HepG2 (cell line): ENCODE measurements around the gene IFIT2. TPM values are rescaled to one million over a fixed set of nuclear protein-coding genes. Genes with fewer than 3 reads are reported as not detected.

Source experiments
- ATAC-seq: fragments of 200-7000 bp; cut with Tn5 transposase; 3 replicates; pipeline ENCODE4 v1.9.1; 2020; ENCODE audit warnings: mild to moderate bottlenecking, moderate library complexity
- BruUV-seq: library from RNA; stranded (reverse); fragments of 400-500 nt; replicated peaks from 2 replicates; lab custom pipeline; 2021; lab: Mats Ljungman, UMichigan
- CTCF ChIA-PET: fragments of 300-600 bp; formaldehyde crosslinking; extraction: SDS; loops from one replicate; lab custom pipeline; 2021; ENCODE audit warnings: low total read pairs, inconsistent platforms, low intra/inter-chr PET ratio; lab: Yijun Ruan, JAX
- POLR2A ChIA-PET: fragments of 350-600 bp; sonication (Branson Sonifier 250); formaldehyde crosslinking; loops from one replicate; lab custom pipeline; 2020; ENCODE audit warnings: antibody characterized with exemption, inconsistent platforms; lab: Yijun Ruan, JAX
- DNase-seq: peaks from one replicate; pipeline ENCODE4 v3.0.0-alpha.2; 2015; ENCODE audit warnings: low spot score
- FAIRE-seq: peaks from 3 replicates; lab custom pipeline; 2011; peaks lifted over from hg19 to GRCh38; lab: Jason Lieb, UNC
- H2AFZ ChIP-seq: one replicate; pipeline ENCODE4 v1.6.1; 2011; ENCODE audit warnings: low read length, inconsistent platforms
- H3K27ac ChIP-seq: fragments of 300-600 bp; 3 replicates; pipeline ENCODE4 v1.8.0; 2011; ENCODE audit warnings: mixed run types, mild to moderate bottlenecking, mixed read lengths, low read length, inconsistent platforms; ENCODE audit not compliant: insufficient read depth; ENCODE audit errors: extremely low read length
- H3K27me3 ChIP-seq, 2 experiments: fragments of 200-600 bp in 1 of 2; 2 replicates in 1 of 2; 3 replicates in 1 of 2; pipeline versions ENCODE4 v1.6.0 to v1.8.0; 2011; ENCODE audit warnings: low read length in 2 of 2, mild to moderate bottlenecking in 2 of 2, moderate library complexity in 2 of 2, inconsistent platforms in 1 of 2; ENCODE audit not compliant: insufficient read depth in 2 of 2, control insufficient read depth in 1 of 2
- H3K36me3 ChIP-seq, 2 experiments: fragments of 200-600 bp in 1 of 2; replicated peaks in 1 of 2; 2 replicates in 1 of 2; 3 replicates in 1 of 2; pipeline versions ENCODE4 v1.5.1 to v1.8.0; 2011; ENCODE audit warnings: low read length in 2 of 2, inconsistent platforms in 1 of 2; ENCODE audit not compliant: insufficient read depth in 2 of 2, control insufficient read depth in 1 of 2
- H3K4me1 ChIP-seq: 2 replicates; pipeline ENCODE4 v1.5.1; 2012; ENCODE audit warnings: low read length, inconsistent platforms; ENCODE audit not compliant: insufficient read depth
- H3K4me2 ChIP-seq: 2 replicates; pipeline ENCODE4 v1.6.0; 2011; ENCODE audit warnings: low read depth, low read length, inconsistent platforms
- H3K4me3 ChIP-seq, 3 experiments: fragments of 200-600 bp in 1 of 3; sonication (generic), shearing (Covaris generic) in 1 of 3; replicated peaks in 1 of 3; 2 replicates each; pipeline ENCODE4 v1.5.1; 2011 to 2016; ENCODE audit warnings: low read length in 3 of 3, inconsistent platforms in 2 of 3, low read depth in 2 of 3, mild to moderate bottlenecking in 2 of 3, control low read depth in 1 of 3, mixed read lengths in 1 of 3; ENCODE audit not compliant: insufficient read depth in 1 of 3
- H3K79me2 ChIP-seq: one replicate; pipeline ENCODE4 v1.6.1; 2011; ENCODE audit warnings: low read length, inconsistent platforms; ENCODE audit not compliant: insufficient read depth
- H3K9ac ChIP-seq: 2 replicates; pipeline ENCODE4 v1.6.0; 2011; ENCODE audit warnings: mild to moderate bottlenecking, low read depth, low read length, inconsistent platforms; ENCODE audit not compliant: insufficient read depth
- H3K9me3 ChIP-seq: 2 replicates; pipeline ENCODE4 v1.5.1; 2012; ENCODE audit warnings: mild to moderate bottlenecking, low read length
- H4K20me1 ChIP-seq: 2 replicates; pipeline ENCODE4 v1.6.0; 2011; ENCODE audit warnings: inconsistent platforms, mild to moderate bottlenecking, low read length, moderate library complexity; ENCODE audit not compliant: insufficient read depth
- CC2D1A ChIP-seq: sonication (generic); formaldehyde crosslinking; IDR thresholded peaks from 2 replicates; pipeline ENCODE4 v1.8.1; 2023; ENCODE audit warnings: mild to moderate bottlenecking, missing genetic modification reagents
- CEBPB ChIP-seq: IDR thresholded peaks from 2 replicates; pipeline ENCODE4 v1.6.1; 2011; ENCODE audit warnings: low read depth, low read length, improper control_type of control experiment, borderline replicate concordance
- CHD4 ChIP-seq: fragments of 200-600 bp; sonication (generic); IDR thresholded peaks from 2 replicates; pipeline ENCODE4 v1.7.0; 2017; ENCODE audit warnings: mild to moderate bottlenecking, low read length, borderline replicate concordance
- CREB3 ChIP-seq: sonication (generic); formaldehyde crosslinking; IDR thresholded peaks from 2 replicates; pipeline ENCODE4 v1.5.0; 2020; ENCODE audit warnings: missing genetic modification reagents
- ELF3 ChIP-seq: IDR thresholded peaks from 2 replicates; pipeline ENCODE4 v1.6.1; 2016; ENCODE audit warnings: missing genetic modification reagents, missing compliant biosample characterization
- MLXIP ChIP-seq: sonication (generic); formaldehyde crosslinking; IDR thresholded peaks from 2 replicates; pipeline ENCODE4 v1.9.0; 2021; ENCODE audit warnings: missing genetic modification reagents, borderline replicate concordance
- MYNN ChIP-seq: sonication (generic); formaldehyde crosslinking; IDR thresholded peaks from 2 replicates; pipeline ENCODE4 v1.4.0; 2020; ENCODE audit warnings: mild to moderate bottlenecking, low read depth, missing genetic modification reagents
- NCOA2 ChIP-seq: sonication (generic); formaldehyde crosslinking; IDR thresholded peaks from 2 replicates; pipeline ENCODE4 v1.8.0; 2022; ENCODE audit warnings: inconsistent platforms
- PHF21A ChIP-seq: sonication (generic); formaldehyde crosslinking; IDR thresholded peaks from 2 replicates; pipeline ENCODE4 v1.5.0; 2020; ENCODE audit warnings: mild to moderate bottlenecking, missing genetic modification reagents
- PPARG ChIP-seq: conservative IDR thresholded peaks from 2 replicates; pipeline ENCODE4 v1.6.1; 2016; ENCODE audit warnings: missing biosample characterization, missing genetic modification reagents
- SOX6 ChIP-seq, 2 experiments: fragments of 450-650 bp in 1 of 2; sonication (generic) in 1 of 2; formaldehyde crosslinking in 1 of 2; IDR thresholded peaks; 2 replicates each; pipeline versions ENCODE4 v1.4.0 to v1.6.1; 2017 to 2020; ENCODE audit warnings: antibody characterized with exemption in 1 of 2, mild to moderate bottlenecking in 1 of 2, missing genetic modification reagents in 1 of 2
- SP1 ChIP-seq, 2 experiments: fragments of 450-650 bp in 1 of 2; sonication (generic) in 1 of 2; formaldehyde crosslinking in 1 of 2; IDR thresholded peaks; 2 replicates each; pipeline versions ENCODE4 v1.4.0 to v1.6.1; 2016 to 2020; ENCODE audit warnings: missing genetic modification reagents in 1 of 2
- TFE3 ChIP-seq: IDR thresholded peaks from 2 replicates; pipeline ENCODE4 v1.6.1; 2016
- WIZ ChIP-seq: sonication (generic); formaldehyde crosslinking; IDR thresholded peaks from 2 replicates; pipeline ENCODE4 v1.5.1; 2020; ENCODE audit warnings: mild to moderate bottlenecking, missing genetic modification reagents
- ZEB1 ChIP-seq: IDR thresholded peaks from 2 replicates; pipeline ENCODE4 v1.6.1; 2012; ENCODE audit warnings: mild to moderate bottlenecking, low read depth, inconsistent platforms; ENCODE audit not compliant: insufficient replicate concordance
- ZKSCAN1 ChIP-seq: fragments of 150-350 bp; IDR thresholded peaks from 2 replicates; pipeline ENCODE4 v1.6.1; 2014; ENCODE audit warnings: low read length
- ZNF644 ChIP-seq: IDR thresholded peaks from 2 replicates; pipeline ENCODE4 v1.6.1; 2016; ENCODE audit warnings: low read depth
- ZNF768 ChIP-seq: sonication (generic); formaldehyde crosslinking; IDR thresholded peaks from 2 replicates; pipeline ENCODE4 v1.4.0; 2020; ENCODE audit warnings: missing genetic modification reagents
- ZNF772 ChIP-seq: sonication (generic); formaldehyde crosslinking; IDR thresholded peaks from 2 replicates; pipeline ENCODE4 v1.5.0; 2020; ENCODE audit warnings: mild to moderate bottlenecking, missing genetic modification reagents
- WGBS: methylation state at CpG from one replicate; pipeline ENCODE4 v1.1.6; 2017; ENCODE audit warnings: low lambda C conversion rate; 5-methylcytosine and 5-hydroxymethylcytosine counted together
- in situ Hi-C: cut with HindIII; loops from 2 replicates; pipeline ENCODE4 v1.10.0; 2017; ENCODE audit warnings: low pct_unique_long_range_greater_than_20kb; ENCODE audit not compliant: extremely low pct_ligation_motif_present
- intact Hi-C: fragments of 100-400 bp; cut with micrococcal nuclease; formaldehyde crosslinking; loops from one replicate; pipeline ENCODE4 v1.10.0; 2022; ENCODE audit not compliant: unreplicated experiment
- polyA plus RNA-seq, 8 experiments: library from polyadenylated mRNA; depleted of rRNA in 3 of 8; stranded (reverse) in 7 of 8; unstranded in 1 of 8; fragments of >200 nt; fragmentation: Illumina TruSeq in 4 of 8; extraction: Trizol in 4 of 8; gene quantifications; 2 replicates each; pipeline versions ENCODE4 v1.2.1 to v1.2.3, GENCODE V29; 2011 to 2016; ENCODE audit warnings: low read depth in 4 of 8, missing spikeins in 1 of 8, mixed read lengths in 1 of 8; ENCODE audit not compliant: insufficient read depth in 1 of 8
- total RNA-seq, 5 experiments: library from RNA; depleted of rRNA; stranded (reverse); fragments of >200 nt; fragmentation: Illumina TruSeq; extraction: Trizol; gene quantifications; 2 replicates each; pipeline ENCODE4 v1.2.3, GENCODE V29; 2016; ENCODE audit warnings: low read depth in 1 of 5

The IFIT2 gene
- total and polyA plus RNA-seq, 2 of the 13 experiments (the other 11 are each of a cell fraction or from before 2014, with no cell fraction given) = 0.04 to 0.15 TPM

GRCh38 chr10:89346405-89347254 is 44.8 kb downstream of the IFIT2 start:
- Histone ChIP-seq H3K4me1 (peaks cover 61% of the 10 kb centered on the region), H2AFZ (no peak overlapping the region), H3K4me3 (no peak overlapping the region), H3K9me3 (no peaks in the 10 kb centered on the region), H3K9ac (no peak overlapping the region), H4K20me1 (no peaks in the 10 kb centered on the region), H3K79me2 (no peaks in the 10 kb centered on the region), H3K27ac (no peak overlapping the region), H3K4me2 (no peak overlapping the region), H3K27me3 (no peaks in the 10 kb centered on the region), H3K36me3 (no peaks in the 10 kb centered on the region)
- POLR2A ChIA-PET = interaction anchor here (2.0 kb wide), 1 partner anchor 14 kb away, joined by 8 read pairs; no protein-coding TSS in a partner anchor
- DNase-seq (peak; percentile 13), FAIRE-seq (no peak), ATAC-seq (no peak)
- CTCF ChIA-PET = no interaction called here
- 78% methylated on average over 4 of the region's 4 CpGs for whole genome bisulfite sequencing
- intact Hi-C loops = no loop called here
- in situ Hi-C loops = no loop called here
- no TSS peak for BruUV-seq
- no peak for TF ChIP-seq NCOA2 (CRISPR knock-in tag)
- TF ChIP-seq ELF3 = no peak
- TF ChIP-seq MLXIP (CRISPR knock-in tag) = no peak
- TF ChIP-seq MYNN (CRISPR knock-in tag) = no peak
- TF ChIP-seq CREB3 = no peak
- TF ChIP-seq ZNF772 (CRISPR knock-in tag) = no peak
- no peak for TF ChIP-seq ZKSCAN1
- TF ChIP-seq SOX6 (IDR thresholded peaks at IDR 0.05) = no peak
- TF ChIP-seq SOX6 (CRISPR knock-in tag; IDR thresholded peaks at IDR 0.05) = 0 out of 2 replicates have a peak, but pooled peaks have one; percentile 12
- no peak for TF ChIP-seq SP1 (IDR thresholded peaks at IDR 0.05)
- no peak for TF ChIP-seq SP1 (CRISPR knock-in tag; IDR thresholded peaks at IDR 0.05)
- no peak for TF ChIP-seq CC2D1A
- 0 out of 2 replicates have a peak, but pooled peaks have one; percentile 27 for TF ChIP-seq ZNF644 (CRISPR knock-in tag)
- no peak for TF ChIP-seq WIZ (CRISPR knock-in tag)
- TF ChIP-seq PPARG (CRISPR knock-in tag) = peak; percentile 36; the same call in 1 of the 2 replicates
- TF ChIP-seq PHF21A (CRISPR knock-in tag) = no peak
- TF ChIP-seq ZNF768 (CRISPR knock-in tag) = no peak
- peak; percentile 64 for TF ChIP-seq CEBPB
- no peak for TF ChIP-seq TFE3 (CRISPR knock-in tag)
- TF ChIP-seq ZEB1 = no peak
- TF ChIP-seq CHD4 = no peak
